Brain microvascular endothelial cell (primary cell): ENCODE data around the gene ASB1.

ENCODE experiments used
- DNase-seq: peaks from one replicate; pipeline ENCODE4 v3.0.0-alpha.2; 2020
- H3K27ac ChIP-seq: fragments of 250-450 bp; sonication (Bioruptor Pico); 2 replicates; pipeline ENCODE4 v1.5.1; 2020; ENCODE audit warnings: mild to moderate bottlenecking, moderate library complexity
- H3K27me3 ChIP-seq: fragments of 250-450 bp; sonication (Bioruptor Pico); replicated peaks from 2 replicates; pipeline ENCODE4 v1.5.1; 2020; ENCODE audit warnings: mild to moderate bottlenecking
- H3K36me3 ChIP-seq: fragments of 250-450 bp; sonication (Bioruptor Pico); replicated peaks from 2 replicates; pipeline ENCODE4 v1.5.1; 2020; ENCODE audit warnings: mild to moderate bottlenecking
- H3K4me3 ChIP-seq: 2 replicates; pipeline ENCODE4 v1.5.1; 2011; ENCODE audit warnings: low read depth, mild to moderate bottlenecking, control low read depth, low read length, moderate library complexity
- in situ Hi-C: cut with HindIII; loops from 2 replicates; pipeline ENCODE4 v1.10.0; 2017; ENCODE audit warnings: low sequenced_read_pairs, low pct_ligation_motif_present
- TF ChIP-seq, protein P1 (sequence below): IDR thresholded peaks from 2 replicates; pipeline ENCODE4 v1.5.1; 2011; ENCODE audit warnings: low read depth, mild to moderate bottlenecking, moderate library complexity, low read length, control low read depth, inconsistent platforms; ENCODE audit errors: missing control alignments

Gene ASB1

DNA sequence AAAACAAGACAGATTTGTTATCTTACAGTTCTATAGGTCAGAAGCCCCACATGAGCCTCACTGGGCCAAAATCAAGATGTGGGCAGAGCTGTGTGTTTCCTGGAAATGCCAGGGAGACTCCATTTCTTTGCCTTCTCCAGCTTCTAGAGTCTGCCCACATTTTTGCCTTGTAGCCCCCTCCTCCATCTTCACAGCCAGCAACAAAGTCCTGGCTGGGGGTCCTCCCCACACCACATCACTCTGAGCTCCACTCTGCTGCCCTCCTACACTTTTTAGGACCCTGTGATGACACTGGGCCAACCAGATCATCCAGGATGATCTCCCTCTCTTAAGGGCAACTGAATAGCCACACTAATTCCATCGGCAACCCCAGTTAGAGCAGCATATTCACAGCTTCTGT is 34.3 kb downstream of the ASB1 start:
- TF ChIP-seq, protein P1, sequence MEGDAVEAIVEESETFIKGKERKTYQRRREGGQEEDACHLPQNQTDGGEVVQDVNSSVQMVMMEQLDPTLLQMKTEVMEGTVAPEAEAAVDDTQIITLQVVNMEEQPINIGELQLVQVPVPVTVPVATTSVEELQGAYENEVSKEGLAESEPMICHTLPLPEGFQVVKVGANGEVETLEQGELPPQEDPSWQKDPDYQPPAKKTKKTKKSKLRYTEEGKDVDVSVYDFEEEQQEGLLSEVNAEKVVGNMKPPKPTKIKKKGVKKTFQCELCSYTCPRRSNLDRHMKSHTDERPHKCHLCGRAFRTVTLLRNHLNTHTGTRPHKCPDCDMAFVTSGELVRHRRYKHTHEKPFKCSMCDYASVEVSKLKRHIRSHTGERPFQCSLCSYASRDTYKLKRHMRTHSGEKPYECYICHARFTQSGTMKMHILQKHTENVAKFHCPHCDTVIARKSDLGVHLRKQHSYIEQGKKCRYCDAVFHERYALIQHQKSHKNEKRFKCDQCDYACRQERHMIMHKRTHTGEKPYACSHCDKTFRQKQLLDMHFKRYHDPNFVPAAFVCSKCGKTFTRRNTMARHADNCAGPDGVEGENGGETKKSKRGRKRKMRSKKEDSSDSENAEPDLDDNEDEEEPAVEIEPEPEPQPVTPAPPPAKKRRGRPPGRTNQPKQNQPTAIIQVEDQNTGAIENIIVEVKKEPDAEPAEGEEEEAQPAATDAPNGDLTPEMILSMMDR = no peak
- H3K27ac ChIP-seq = no peak overlapping the region
- no peak overlapping the region for H3K4me3 ChIP-seq
- no peak for DNase-seq
- no peaks in the 10 kb centered on the region for H3K27me3 ChIP-seq
- H3K36me3 ChIP-seq = no peaks in the 10 kb centered on the region
- in situ Hi-C loops = loop anchor here (25.0 kb wide), 1 partner anchor 99 kb away; no protein-coding TSS in a partner anchor

DNA sequence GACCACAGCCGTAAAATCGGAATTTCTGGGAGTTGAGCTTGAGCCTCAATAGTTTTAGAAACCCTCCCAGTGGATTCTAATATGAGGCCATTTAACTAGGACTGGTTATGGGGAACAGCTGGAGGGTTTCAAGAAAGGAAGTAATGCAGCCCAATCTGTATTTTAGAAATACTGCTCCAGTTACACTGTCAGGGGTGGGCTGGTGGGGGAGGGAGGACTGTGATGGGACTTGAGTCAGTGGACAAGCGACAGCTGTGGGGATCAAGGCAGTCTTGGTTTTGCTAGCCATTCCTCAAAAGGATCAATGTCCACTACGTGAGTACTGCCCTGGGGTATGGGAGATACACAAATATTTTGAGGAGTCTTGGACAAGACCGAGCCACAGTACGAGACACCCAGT is 34.8 kb downstream of the ASB1 start:
- Histone ChIP-seq H3K36me3 (no peaks in the 10 kb centered on the region), H3K27ac (no peak overlapping the region), H3K4me3 (no peak overlapping the region), H3K27me3 (no peaks in the 10 kb centered on the region)
- in situ Hi-C loops = loop anchor here (25.0 kb wide), 1 partner anchor 99 kb away; no protein-coding TSS in a partner anchor
- TF ChIP-seq, protein P1 = no peak
- no peak for DNase-seq

DNA sequence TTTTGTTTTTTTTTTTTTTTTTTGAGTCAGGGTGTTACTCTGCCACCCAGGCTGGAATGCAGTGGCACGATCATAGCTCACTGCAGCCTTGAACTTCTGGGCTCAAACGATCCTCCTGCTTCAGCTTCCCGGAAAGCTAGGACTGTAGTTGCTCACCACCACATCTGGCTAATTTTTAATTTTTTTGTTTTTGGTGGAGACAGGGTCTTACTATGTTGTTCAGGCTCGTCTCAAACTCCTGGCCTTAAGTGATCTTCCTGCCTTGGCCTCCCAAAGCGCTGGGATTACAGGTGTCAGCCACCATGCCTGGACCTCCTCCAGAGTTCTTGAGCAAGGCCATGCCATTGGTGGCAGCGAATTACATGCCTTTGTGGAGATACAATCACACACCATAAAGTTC is 35.2 kb downstream of the ASB1 start:
- in situ Hi-C loops = loop anchor here (25.0 kb wide), 1 partner anchor 100 kb away; no protein-coding TSS in a partner anchor
- Histone ChIP-seq H3K27ac (no peak overlapping the region), H3K4me3 (no peak overlapping the region), H3K27me3 (no peaks in the 10 kb centered on the region), H3K36me3 (no peaks in the 10 kb centered on the region)
- DNase-seq = no peak
- TF ChIP-seq, protein P1 = no peak

DNA sequence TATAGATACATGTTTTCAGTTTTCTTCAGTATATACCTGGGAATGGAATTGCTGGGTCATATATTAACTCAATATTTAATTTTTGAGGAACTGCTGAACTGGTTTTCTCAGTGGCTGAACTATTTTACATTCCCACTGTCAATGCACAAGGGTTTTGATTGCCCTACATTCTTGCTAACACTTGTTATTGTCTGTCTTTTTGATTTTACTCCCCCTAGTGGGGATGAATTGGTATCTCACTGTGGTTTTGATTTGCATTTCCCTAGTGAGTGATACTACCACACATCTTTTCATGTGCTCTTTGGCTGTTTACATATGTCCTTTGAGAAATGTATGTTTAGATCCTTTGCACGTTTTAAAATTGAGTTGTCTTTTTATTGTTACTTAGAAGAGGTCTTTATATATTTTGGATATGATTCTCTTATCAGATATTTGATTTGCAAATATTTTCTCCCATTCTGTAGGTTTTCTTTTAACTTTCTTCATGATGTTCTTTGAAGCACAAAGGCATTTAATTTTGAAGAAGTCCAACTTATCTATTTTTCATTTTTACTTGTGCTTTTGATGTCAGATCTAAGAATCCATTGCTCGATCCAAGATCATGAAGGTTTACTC is 36.2 kb downstream of the ASB1 start:
- H3K36me3 ChIP-seq = no peaks in the 10 kb centered on the region
- in situ Hi-C loops = loop anchor here (25.0 kb wide), 1 partner anchor 101 kb away; no protein-coding TSS in a partner anchor
- no peak overlapping the region for H3K4me3 ChIP-seq
- peak; percentile 56 for DNase-seq
- H3K27ac ChIP-seq = no peak overlapping the region
- TF ChIP-seq, protein P1 = peak; percentile 48
- no peaks in the 10 kb centered on the region for H3K27me3 ChIP-seq

DNA sequence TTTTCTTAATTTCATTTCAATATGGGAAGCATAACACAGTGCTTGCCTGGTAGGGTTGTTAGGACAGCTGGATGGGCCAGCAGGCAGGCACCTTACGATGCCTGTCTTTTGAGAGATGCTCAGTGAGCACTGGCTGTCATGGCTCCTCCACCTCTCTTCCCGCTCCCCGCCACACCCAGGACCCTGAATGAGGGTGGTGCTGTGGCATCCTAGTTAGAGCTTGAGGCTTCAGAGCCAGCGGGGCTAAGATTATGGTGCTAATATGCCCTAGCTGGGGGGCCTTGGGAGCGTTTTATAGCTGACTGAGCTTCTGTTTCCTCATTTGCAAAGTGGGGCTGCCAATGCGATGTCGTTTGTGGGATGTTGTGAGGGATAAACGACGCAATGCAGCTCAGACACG is 37.7 kb downstream of the ASB1 start:
- in situ Hi-C loops = loop anchor here (25.0 kb wide), 1 partner anchor 102 kb away; no protein-coding TSS in a partner anchor
- DNase-seq = no peak
- Histone ChIP-seq H3K36me3 (no peaks in the 10 kb centered on the region), H3K4me3 (no peak overlapping the region), H3K27me3 (no peaks in the 10 kb centered on the region), H3K27ac (no peak overlapping the region)
- TF ChIP-seq, protein P1 = no peak
